LNCAP (cell line): ENCODE measurements around the gene PVALEF.

Experiments used
- TF ChIP-seq, protein P1 (sequence below): fragments of 450-650 bp; IDR thresholded peaks from 2 replicates; pipeline ENCODE4 v1.5.1; 2017; ENCODE audit warnings: mild to moderate bottlenecking

PVALEF gene

GRCh38 chr17:81163051-81163695, 2.1 kb upstream of the PVALEF start:
- TF ChIP-seq, protein P1, sequence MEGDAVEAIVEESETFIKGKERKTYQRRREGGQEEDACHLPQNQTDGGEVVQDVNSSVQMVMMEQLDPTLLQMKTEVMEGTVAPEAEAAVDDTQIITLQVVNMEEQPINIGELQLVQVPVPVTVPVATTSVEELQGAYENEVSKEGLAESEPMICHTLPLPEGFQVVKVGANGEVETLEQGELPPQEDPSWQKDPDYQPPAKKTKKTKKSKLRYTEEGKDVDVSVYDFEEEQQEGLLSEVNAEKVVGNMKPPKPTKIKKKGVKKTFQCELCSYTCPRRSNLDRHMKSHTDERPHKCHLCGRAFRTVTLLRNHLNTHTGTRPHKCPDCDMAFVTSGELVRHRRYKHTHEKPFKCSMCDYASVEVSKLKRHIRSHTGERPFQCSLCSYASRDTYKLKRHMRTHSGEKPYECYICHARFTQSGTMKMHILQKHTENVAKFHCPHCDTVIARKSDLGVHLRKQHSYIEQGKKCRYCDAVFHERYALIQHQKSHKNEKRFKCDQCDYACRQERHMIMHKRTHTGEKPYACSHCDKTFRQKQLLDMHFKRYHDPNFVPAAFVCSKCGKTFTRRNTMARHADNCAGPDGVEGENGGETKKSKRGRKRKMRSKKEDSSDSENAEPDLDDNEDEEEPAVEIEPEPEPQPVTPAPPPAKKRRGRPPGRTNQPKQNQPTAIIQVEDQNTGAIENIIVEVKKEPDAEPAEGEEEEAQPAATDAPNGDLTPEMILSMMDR, result no peak

DNA sequence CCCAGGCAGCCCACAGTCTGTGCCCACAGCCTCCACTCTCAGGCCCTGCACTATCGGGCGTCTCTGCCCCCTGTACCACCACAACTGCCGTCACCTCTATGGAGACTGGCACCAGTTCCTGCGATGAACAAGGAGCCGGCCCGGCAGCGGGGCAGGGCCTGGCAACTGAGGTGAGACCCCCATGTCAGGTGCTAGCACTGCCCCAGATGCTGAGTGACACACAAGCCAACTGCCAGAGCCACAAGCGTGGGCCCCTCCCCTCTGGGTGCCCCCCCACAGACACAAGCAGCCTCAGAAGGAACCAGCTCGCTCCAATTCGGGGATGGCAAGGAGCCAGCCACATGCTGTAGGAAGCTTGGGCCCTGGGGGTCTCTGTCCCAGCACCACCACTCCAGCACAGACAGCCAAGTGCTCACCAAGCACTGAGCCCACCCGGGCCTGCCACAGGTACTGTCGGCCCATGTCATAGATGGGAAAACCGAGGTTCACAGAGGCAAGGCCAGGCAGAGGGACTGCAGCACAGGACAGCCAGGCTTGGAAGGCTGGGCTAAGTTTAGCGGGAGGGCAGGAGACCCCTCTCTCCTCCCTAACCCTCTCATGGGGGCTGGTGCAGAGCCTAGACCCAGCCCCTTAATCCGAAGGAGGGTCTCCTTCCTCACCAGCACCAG, 1.5 kb upstream of the PVALEF start:
- TF ChIP-seq, protein P1, result no peak

- TF ChIP-seq, protein P1, result no peak
Measured at GRCh38 chr17:81164371-81165245, 699 bp upstream of the PVALEF start.

DNA sequence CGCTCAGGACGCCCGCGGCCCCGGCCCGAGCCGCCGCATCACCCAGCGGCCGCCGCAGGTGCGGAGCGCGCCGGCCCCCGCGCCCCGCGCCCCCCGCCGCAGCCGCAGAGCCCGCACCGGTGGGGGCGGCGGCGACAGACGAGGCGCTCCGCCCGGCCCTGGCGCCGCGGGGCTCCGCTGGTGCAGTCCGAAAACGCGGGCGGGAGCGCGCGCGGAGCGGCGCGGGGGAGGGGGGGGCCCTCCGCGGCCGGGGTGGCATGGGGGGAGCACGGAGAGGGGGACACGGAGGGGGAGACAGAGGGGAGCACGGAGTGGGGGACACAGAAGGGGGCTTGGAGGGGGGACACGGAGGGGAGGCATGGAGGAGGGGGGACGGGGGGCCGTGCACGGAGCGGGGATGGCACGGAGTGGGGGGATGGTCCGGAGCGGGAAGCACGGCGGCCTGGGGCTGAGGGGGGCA, 756 bp downstream of the PVALEF start, which contains the start of gene AATK:
Gene AATK (minus strand): TSS at position 189 of the 460 bp plus-strand sequence. CDS start 229 bp downstream, outside the sequence.
- TF ChIP-seq, protein P1, result no peak

- TF ChIP-seq, protein P1, result no peak
Measured at GRCh38 chr17:81167194-81167524, 1.9 kb downstream of the PVALEF start.

DNA sequence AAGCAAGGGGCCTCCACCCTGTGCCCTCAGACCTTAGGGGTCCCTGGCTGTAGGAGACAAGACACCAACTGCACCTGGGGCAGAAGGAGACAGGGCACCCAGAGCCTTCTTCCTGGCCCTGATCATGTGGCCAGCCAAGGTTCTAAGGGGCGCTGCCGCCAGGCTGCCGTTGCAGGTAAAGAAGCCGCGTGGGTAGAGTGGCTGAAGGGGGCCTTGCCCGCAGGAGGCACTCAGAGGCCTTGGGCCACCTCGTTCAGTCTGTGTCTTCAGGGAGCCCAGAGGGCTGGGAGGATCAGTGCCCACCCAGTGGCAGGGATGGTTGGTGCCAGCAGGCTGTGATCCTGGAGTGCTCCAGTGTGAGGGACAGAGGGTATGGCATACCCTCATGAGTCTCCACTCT, 2.3 kb downstream of the PVALEF start:
- TF ChIP-seq, protein P1, result no peak

DNA sequence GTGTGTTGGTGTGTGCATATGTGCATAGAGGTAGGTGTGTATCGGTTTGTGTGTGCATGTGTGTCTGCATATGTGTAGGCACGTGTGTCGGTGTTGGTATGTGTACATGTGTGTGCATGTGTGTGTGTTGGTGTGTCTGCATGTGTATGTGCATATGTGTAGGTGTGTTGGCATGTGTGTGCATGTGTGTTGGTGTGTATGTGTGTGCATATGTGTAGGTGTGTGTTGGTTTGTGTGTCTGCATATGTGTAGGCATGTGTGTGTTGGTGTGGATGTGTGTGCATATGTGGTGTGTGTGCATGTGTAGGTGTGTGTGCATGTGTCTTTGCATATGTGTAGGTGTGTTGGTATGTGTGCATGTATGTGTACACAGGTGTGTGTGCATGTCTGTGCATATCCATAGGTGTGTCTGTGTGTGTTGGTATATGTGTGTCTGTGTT, 4.6 kb downstream of the PVALEF start:
- TF ChIP-seq, protein P1, result no peak
